ENCODE results near the gene APOA4.

DNA sequence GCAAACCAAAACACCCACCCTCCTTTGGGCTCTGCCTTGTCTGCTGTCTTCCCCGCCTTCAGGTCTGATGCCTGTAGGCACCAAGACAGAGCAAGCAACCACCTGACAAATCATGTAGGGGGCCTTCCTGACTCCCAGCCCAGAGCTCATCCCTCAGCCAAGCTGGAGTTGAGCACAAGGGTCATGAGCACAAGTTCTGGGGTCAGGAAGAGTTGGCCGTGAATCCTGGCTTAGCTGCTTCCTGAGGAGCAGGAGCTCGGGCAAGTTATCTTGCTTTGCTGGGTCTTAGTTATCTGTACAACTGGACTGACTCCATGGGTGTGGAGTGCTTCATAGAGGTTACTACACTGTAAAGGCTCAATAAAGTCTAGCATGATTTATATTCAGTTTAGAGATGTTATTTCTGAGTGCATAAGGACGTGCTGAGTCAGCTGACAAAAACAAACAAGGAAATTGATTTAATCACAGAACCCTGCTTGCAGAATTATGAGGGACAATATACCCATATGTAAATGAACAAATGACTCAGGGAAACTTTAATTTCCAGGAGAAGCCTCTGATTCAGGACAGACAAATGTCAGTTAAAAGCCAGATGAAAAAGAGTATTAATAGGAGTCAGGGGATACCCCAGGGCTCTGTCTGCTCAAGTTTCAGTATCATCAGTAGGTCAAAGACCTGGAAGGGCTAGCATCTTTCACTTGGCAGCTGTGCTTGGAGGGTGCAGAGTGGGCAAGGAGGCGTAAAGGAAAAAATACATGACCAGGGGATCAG lies 29.3 kb upstream of the APOA4 start:
- TF ChIP-seq, protein P1, sequence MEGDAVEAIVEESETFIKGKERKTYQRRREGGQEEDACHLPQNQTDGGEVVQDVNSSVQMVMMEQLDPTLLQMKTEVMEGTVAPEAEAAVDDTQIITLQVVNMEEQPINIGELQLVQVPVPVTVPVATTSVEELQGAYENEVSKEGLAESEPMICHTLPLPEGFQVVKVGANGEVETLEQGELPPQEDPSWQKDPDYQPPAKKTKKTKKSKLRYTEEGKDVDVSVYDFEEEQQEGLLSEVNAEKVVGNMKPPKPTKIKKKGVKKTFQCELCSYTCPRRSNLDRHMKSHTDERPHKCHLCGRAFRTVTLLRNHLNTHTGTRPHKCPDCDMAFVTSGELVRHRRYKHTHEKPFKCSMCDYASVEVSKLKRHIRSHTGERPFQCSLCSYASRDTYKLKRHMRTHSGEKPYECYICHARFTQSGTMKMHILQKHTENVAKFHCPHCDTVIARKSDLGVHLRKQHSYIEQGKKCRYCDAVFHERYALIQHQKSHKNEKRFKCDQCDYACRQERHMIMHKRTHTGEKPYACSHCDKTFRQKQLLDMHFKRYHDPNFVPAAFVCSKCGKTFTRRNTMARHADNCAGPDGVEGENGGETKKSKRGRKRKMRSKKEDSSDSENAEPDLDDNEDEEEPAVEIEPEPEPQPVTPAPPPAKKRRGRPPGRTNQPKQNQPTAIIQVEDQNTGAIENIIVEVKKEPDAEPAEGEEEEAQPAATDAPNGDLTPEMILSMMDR (IDR thresholded peaks at IDR 0.05), result no peak
- TF ChIP-seq POLR2A (IDR thresholded peaks at IDR 0.05), result no peak
